H9 (cell line): ENCODE measurements around the gene OR2T29. TPM values are rescaled to one million over a fixed set of nuclear protein-coding genes. Genes with fewer than 3 reads are reported as not detected.

ENCODE experiments used
- DNase-seq: peaks from one replicate; pipeline ENCODE4 v3.0.0-alpha.2; 2017
- H2AFZ ChIP-seq: one replicate; pipeline ENCODE4 v1.6.1; 2013; ENCODE audit warnings: mild to moderate bottlenecking, low read length, control low read depth, moderate library complexity
- H2AK5ac ChIP-seq: 2 replicates; pipeline ENCODE4 v1.6.1; 2013; ENCODE audit warnings: low read length, control low read depth, mixed read lengths; ENCODE audit not compliant: insufficient read length
- H2BK120ac ChIP-seq: one replicate; pipeline ENCODE4 v1.6.1; 2013; ENCODE audit warnings: low read depth, mild to moderate bottlenecking, low read length, control low read depth, inconsistent platforms; ENCODE audit not compliant: poor library complexity, severe bottlenecking
- H2BK12ac ChIP-seq: 2 replicates; pipeline ENCODE4 v1.6.1; 2013; ENCODE audit warnings: low read length, control low read depth, mixed read lengths, low read depth; ENCODE audit not compliant: insufficient read length
- H2BK15ac ChIP-seq: 2 replicates; pipeline ENCODE4 v1.6.1; 2013; ENCODE audit warnings: low read depth, low read length, control low read depth
- H2BK20ac ChIP-seq: one replicate; pipeline ENCODE4 v1.6.1; 2013; ENCODE audit warnings: low read depth, mild to moderate bottlenecking, low read length, control low read depth, inconsistent platforms; ENCODE audit not compliant: poor library complexity, severe bottlenecking
- H2BK5ac ChIP-seq: 2 replicates; pipeline ENCODE4 v1.6.1; 2013; ENCODE audit warnings: low read length, control low read depth, mixed read lengths; ENCODE audit not compliant: insufficient read length
- H3K14ac ChIP-seq: 2 replicates; pipeline ENCODE4 v1.6.1; 2013; ENCODE audit warnings: low read length, control low read depth; ENCODE audit not compliant: insufficient read depth
- H3K18ac ChIP-seq: 2 replicates; pipeline ENCODE4 v1.6.1; 2013; ENCODE audit warnings: low read depth, mild to moderate bottlenecking, mixed read lengths, low read length, control low read depth; ENCODE audit not compliant: insufficient read length
- H3K23ac ChIP-seq: 2 replicates; pipeline ENCODE4 v1.6.1; 2013; ENCODE audit warnings: low read length, control low read depth, mixed read lengths, low read depth; ENCODE audit not compliant: insufficient read length
- H3K23me2 ChIP-seq: 2 replicates; pipeline ENCODE4 v1.6.1; 2013; ENCODE audit warnings: low read depth, mild to moderate bottlenecking, mixed read lengths, low read length, control low read depth; ENCODE audit not compliant: insufficient read length, poor library complexity, severe bottlenecking
- H3K27ac ChIP-seq: 2 replicates; pipeline ENCODE4 v1.5.1; 2013; ENCODE audit warnings: low read length, control low read depth, mixed read lengths, low read depth; ENCODE audit not compliant: insufficient read length
- H3K27me3 ChIP-seq: 2 replicates; pipeline ENCODE4 v1.6.1; 2013; ENCODE audit warnings: low read length, control low read depth, inconsistent platforms; ENCODE audit not compliant: insufficient read depth
- H3K4ac ChIP-seq: 2 replicates; pipeline ENCODE4 v1.6.1; 2013; ENCODE audit warnings: low read depth, mild to moderate bottlenecking, control low read depth, inconsistent platforms, low read length, moderate library complexity
- H3K4me1 ChIP-seq: 2 replicates; pipeline ENCODE4 v1.6.1; 2013; ENCODE audit warnings: low read length, control low read depth, inconsistent platforms; ENCODE audit not compliant: insufficient read depth
- H3K4me2 ChIP-seq: 2 replicates; pipeline ENCODE4 v1.6.1; 2013; ENCODE audit warnings: low read length, control low read depth, mixed read lengths; ENCODE audit not compliant: insufficient read length, insufficient read depth
- H3K56ac ChIP-seq: 2 replicates; pipeline ENCODE4 v1.6.1; 2013; ENCODE audit warnings: low read depth, mild to moderate bottlenecking, mixed read lengths, low read length, control low read depth; ENCODE audit not compliant: insufficient read length
- H3K79me1 ChIP-seq: 2 replicates; pipeline ENCODE4 v1.6.1; 2013; ENCODE audit warnings: low read depth, mild to moderate bottlenecking, moderate library complexity, low read length, control low read depth, inconsistent platforms; ENCODE audit not compliant: insufficient read depth, poor library complexity, severe bottlenecking
- H3K79me2 ChIP-seq: 2 replicates; pipeline ENCODE4 v1.6.1; 2013; ENCODE audit warnings: low read length, control low read depth, inconsistent platforms; ENCODE audit not compliant: insufficient read depth
- H3K9ac ChIP-seq: 2 replicates; pipeline ENCODE4 v1.6.1; 2013; ENCODE audit warnings: low read length, control low read depth, mixed read lengths; ENCODE audit not compliant: insufficient read length; ENCODE audit errors: extremely low read depth
- H3K9me3 ChIP-seq: one replicate; pipeline ENCODE4 v1.6.1; 2013; ENCODE audit warnings: low read depth, low read length, inconsistent platforms; ENCODE audit not compliant: control insufficient read depth
- H3T11ph ChIP-seq: one replicate; pipeline ENCODE4 v1.6.1; 2013; ENCODE audit warnings: mild to moderate bottlenecking, low read length, control low read depth, inconsistent platforms
- H4K20me1 ChIP-seq: one replicate; pipeline ENCODE4 v1.6.1; 2013; ENCODE audit not compliant: control insufficient read depth, insufficient read length, insufficient read depth
- H4K5ac ChIP-seq: 2 replicates; pipeline ENCODE4 v1.6.1; 2013; ENCODE audit warnings: low read depth, mild to moderate bottlenecking, mixed read lengths, low read length, control low read depth; ENCODE audit not compliant: insufficient read length
- H4K8ac ChIP-seq: replicated peaks from 2 replicates; pipeline ENCODE4 v1.6.1; 2013; ENCODE audit warnings: low read length, control low read depth, mixed read lengths, low read depth; ENCODE audit not compliant: insufficient read length
- H4K91ac ChIP-seq: 2 replicates; pipeline ENCODE4 v1.6.1; 2013; ENCODE audit warnings: low read depth, mild to moderate bottlenecking, moderate library complexity, mixed read lengths, low read length, control low read depth; ENCODE audit not compliant: insufficient read length
- H3K27ac Mint-ChIP-seq, 3 experiments: 2 replicates in 2 of 3; 3 replicates in 1 of 3; pipeline ENCODE4 v1.8.0; 2020 to 2021; ENCODE audit warnings: mixed read lengths in 3 of 3, mild to moderate bottlenecking in 1 of 3, moderate library complexity in 1 of 3
- H3K27me3 Mint-ChIP-seq: 2 replicates; pipeline ENCODE4 v1.8.0; 2021; ENCODE audit warnings: low read depth, mild to moderate bottlenecking, moderate library complexity, mixed read lengths
- H3K36me3 Mint-ChIP-seq, 3 experiments: 2 replicates in 2 of 3; 3 replicates in 1 of 3; pipeline ENCODE4 v1.8.0; 2020 to 2021; ENCODE audit warnings: low read depth in 3 of 3, mixed read lengths in 3 of 3; ENCODE audit not compliant: insufficient read depth in 1 of 3
- H3K4me1 Mint-ChIP-seq, 2 experiments: 2 replicates each; pipeline ENCODE4 v1.8.0; 2020; ENCODE audit warnings: mixed read lengths in 2 of 2
- H3K4me3 Mint-ChIP-seq, 2 experiments: 2 replicates in 1 of 2; 3 replicates in 1 of 2; pipeline ENCODE4 v1.8.0; 2020 to 2021; ENCODE audit warnings: mild to moderate bottlenecking in 2 of 2, mixed read lengths in 2 of 2, moderate library complexity in 1 of 2
- H3K9me3 Mint-ChIP-seq, 2 experiments: 2 replicates in 1 of 2; 3 replicates in 1 of 2; pipeline ENCODE4 v1.8.0; 2020; ENCODE audit warnings: mild to moderate bottlenecking in 2 of 2, mixed read lengths in 2 of 2, moderate library complexity in 1 of 2
- CTCF ChIP-seq: fragments of 200-600 bp; sonication (generic); conservative IDR thresholded peaks from 3 replicates; pipeline ENCODE4 v1.8.0; 2021; ENCODE audit warnings: antibody characterized with exemption, mild to moderate bottlenecking
- WGBS: extraction: QIAGEN DNeasy Blood & Tissue Kit; methylation state at CpG from one replicate; pipeline ENCODE4 v1.1.7; 2013; ENCODE audit warnings: missing lambda C conversion rate, low lambda C conversion rate, mixed read lengths; ENCODE audit not compliant: insufficient read length; ENCODE audit errors: extremely low coverage; 5-methylcytosine and 5-hydroxymethylcytosine counted together
- total RNA-seq: library from RNA; stranded (reverse); gene quantifications from 2 replicates; pipeline ENCODE4 v1.2.1, GENCODE V29; 2021

The OR2T29 gene
- total RNA-seq, 1 experiment from 2014 or later: not detected

- H4K91ac ChIP-seq: no peak overlapping the region
- no peak overlapping the region for H2BK15ac ChIP-seq
- H3K79me1 ChIP-seq: no peaks in the 10 kb centered on the region
- H3K23me2 ChIP-seq: no peaks in the 10 kb centered on the region
- no peak overlapping the region for H4K8ac ChIP-seq
- H3K27ac ChIP-seq: no peak overlapping the region
- WGBS: no CpG with 5 or more reads among the region's 3 CpGs
- no peak overlapping the region for H2BK5ac ChIP-seq
- no peak overlapping the region for H2BK120ac ChIP-seq
- no peak overlapping the region for H3K23ac ChIP-seq
- DNase-seq: no peak
- Mint-ChIP-seq H3K27ac (no peak overlapping the region), H3K4me3 (no peak overlapping the region), H3K27me3 (no peaks in the 10 kb centered on the region; the same call in 1 of the 2 replicates), H3K4me1 (no peaks in the 10 kb centered on the region), H3K9me3 (peaks cover 86 to 87% of the 10 kb centered on the region in 2 experiments), H3K36me3 (peaks cover 7 to 37% (median 13%) of the 10 kb centered on the region in 3 experiments; a peak in 4 of 7 replicates)
- H2AK5ac ChIP-seq: no peak overlapping the region
- no peak overlapping the region for H2BK12ac ChIP-seq
- H3K18ac ChIP-seq: no peak overlapping the region
- no peak overlapping the region for H2BK20ac ChIP-seq
- H4K5ac ChIP-seq: no peak overlapping the region
- no peak overlapping the region for H3K56ac ChIP-seq
- H3K79me2 ChIP-seq: no peaks in the 10 kb centered on the region
- H3K4me2 ChIP-seq: no peak overlapping the region
- H3K4me1 ChIP-seq: no peaks in the 10 kb centered on the region
- H3T11ph ChIP-seq: no peak overlapping the region
- H3K9ac ChIP-seq: no peak overlapping the region
- H4K20me1 ChIP-seq: no peaks in the 10 kb centered on the region
- no peak overlapping the region for H2AFZ ChIP-seq
- no peak overlapping the region for H3K4ac ChIP-seq
- TF ChIP-seq CTCF: no peak
- no peak overlapping the region for H3K14ac ChIP-seq
- H3K9me3 ChIP-seq: peaks cover 66% of the 10 kb centered on the region
- no peaks in the 10 kb centered on the region for H3K27me3 ChIP-seq
These were observed 47.7 kb upstream of the OR2T29 start for GRCh38 chr1:248610301-248610700.
